ENCODE measurements around the gene PAGR1.

Gene PAGR1

DNA sequence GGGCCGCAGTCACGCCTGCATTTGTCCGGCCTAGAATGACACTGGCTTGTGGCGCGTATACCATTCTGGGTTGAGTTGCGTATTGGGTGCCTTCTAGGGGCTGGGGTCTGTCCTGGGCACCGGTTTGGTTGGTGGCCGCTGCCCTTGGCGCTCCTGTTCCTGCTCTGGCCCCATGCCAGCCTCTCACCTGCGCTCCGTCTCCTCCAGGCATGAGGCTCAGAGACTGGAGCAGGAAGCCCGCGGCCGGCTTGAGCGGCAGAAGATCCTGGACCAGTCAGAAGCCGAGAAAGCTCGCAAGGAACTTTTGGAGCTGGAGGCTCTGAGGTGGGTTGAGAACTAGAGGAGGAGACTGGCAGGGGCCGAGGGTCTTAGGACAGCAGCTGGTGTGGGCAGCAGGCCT is 29.7 kb downstream of the PAGR1 start:
- TF ChIP-seq EZH2phosphoT487 (conservative IDR thresholded peaks at IDR 0.05; ENCODE audit: low read length) = no peak
- TF ChIP-seq, protein P1, sequence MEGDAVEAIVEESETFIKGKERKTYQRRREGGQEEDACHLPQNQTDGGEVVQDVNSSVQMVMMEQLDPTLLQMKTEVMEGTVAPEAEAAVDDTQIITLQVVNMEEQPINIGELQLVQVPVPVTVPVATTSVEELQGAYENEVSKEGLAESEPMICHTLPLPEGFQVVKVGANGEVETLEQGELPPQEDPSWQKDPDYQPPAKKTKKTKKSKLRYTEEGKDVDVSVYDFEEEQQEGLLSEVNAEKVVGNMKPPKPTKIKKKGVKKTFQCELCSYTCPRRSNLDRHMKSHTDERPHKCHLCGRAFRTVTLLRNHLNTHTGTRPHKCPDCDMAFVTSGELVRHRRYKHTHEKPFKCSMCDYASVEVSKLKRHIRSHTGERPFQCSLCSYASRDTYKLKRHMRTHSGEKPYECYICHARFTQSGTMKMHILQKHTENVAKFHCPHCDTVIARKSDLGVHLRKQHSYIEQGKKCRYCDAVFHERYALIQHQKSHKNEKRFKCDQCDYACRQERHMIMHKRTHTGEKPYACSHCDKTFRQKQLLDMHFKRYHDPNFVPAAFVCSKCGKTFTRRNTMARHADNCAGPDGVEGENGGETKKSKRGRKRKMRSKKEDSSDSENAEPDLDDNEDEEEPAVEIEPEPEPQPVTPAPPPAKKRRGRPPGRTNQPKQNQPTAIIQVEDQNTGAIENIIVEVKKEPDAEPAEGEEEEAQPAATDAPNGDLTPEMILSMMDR (IDR thresholded peaks at IDR 0.05; ENCODE audit: insufficient read depth, low read length, poor library complexity, severe bottlenecking) = no peak
- H3K9me3 ChIP-seq (ENCODE audit: insufficient read depth, low read length) = no peaks in the 10 kb centered on the region
- H2AFZ ChIP-seq (ENCODE audit: low read depth, low read length, severe bottlenecking) = no peak overlapping the region
- no peak overlapping the region for H3K9ac ChIP-seq (ENCODE audit: low read length)
- no peak overlapping the region for H3K4me3 ChIP-seq (ENCODE audit: insufficient read depth, low read length, poor library complexity, severe bottlenecking)
- H3F3A ChIP-seq (ENCODE audit: insufficient read depth) = no peaks in the 10 kb centered on the region
- H3K36me3 ChIP-seq (ENCODE audit: low read length) = no peaks in the 10 kb centered on the region
- no peaks in the 10 kb centered on the region for H3K79me2 ChIP-seq (ENCODE audit: insufficient read depth, low read length)
- H3K4me2 ChIP-seq (ENCODE audit: low read depth, low read length, poor library complexity, severe bottlenecking) = no peak overlapping the region
- no peaks in the 10 kb centered on the region for H3K9me2 ChIP-seq (replicated peaks; ENCODE audit: insufficient read depth, low read length)
- H4K20me1 ChIP-seq (ENCODE audit: low read depth, low read length) = no peaks in the 10 kb centered on the region
- no peaks in the 10 kb centered on the region for H3K27me3 ChIP-seq (ENCODE audit: low read length)
- H3K27ac ChIP-seq (ENCODE audit: low read depth, low read length) = no peak overlapping the region

DNA sequence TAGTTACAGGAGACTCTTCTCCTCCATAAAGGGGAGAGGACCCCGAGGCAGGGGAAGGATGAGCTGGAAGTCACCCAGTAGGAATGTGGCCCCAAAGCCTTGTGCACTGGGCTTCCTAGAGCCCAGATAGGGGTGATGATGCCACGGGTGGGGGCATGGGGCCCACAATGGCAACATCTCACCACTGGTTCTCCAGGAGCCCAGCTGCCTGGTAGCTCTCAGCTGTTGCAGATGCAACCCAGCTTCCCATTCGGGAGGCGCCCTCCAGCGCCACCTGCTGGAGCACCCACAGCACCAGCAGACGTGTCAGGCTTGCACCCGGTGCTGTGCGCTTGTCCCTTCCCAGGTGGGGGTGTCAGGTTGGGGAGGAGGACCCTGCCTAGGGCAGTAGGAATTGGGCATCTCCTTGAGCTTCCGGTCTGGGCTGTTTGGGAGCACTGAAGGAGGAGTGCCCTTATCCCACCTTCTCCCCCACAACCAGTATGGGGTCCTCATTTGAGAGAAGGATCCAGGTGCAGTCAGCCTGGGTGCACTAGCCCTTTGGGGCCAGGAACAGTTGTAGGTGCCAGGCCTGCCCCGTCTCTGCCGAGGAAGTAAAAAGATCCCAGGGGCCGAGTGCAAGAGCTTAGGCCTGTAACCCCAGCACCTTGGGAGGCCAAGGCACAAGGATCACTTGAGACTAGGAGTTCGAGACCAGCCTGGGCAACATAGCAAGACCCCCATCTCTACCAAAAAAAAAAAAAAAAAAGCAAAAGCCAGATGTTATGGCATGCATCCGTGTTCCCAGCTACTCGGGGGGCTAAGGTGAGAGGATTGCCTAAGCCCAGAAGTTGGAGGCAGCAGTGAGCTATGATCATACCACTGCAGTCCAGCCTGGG is 32.7 kb downstream of the PAGR1 start:
- Histone ChIP-seq H3K27me3 (ENCODE audit: low read length) (no peaks in the 10 kb centered on the region), H3K27ac (ENCODE audit: low read depth, low read length) (no peak overlapping the region), H3K36me3 (ENCODE audit: low read length) (no peaks in the 10 kb centered on the region), H3K79me2 (ENCODE audit: insufficient read depth, low read length) (no peaks in the 10 kb centered on the region), H2AFZ (ENCODE audit: low read depth, low read length, severe bottlenecking) (no peak overlapping the region), H3K4me3 (ENCODE audit: insufficient read depth, low read length, poor library complexity, severe bottlenecking) (no peak overlapping the region), H3K9me2 (replicated peaks; ENCODE audit: insufficient read depth, low read length) (no peaks in the 10 kb centered on the region), H3K9ac (ENCODE audit: low read length) (no peak overlapping the region), H4K20me1 (ENCODE audit: low read depth, low read length) (no peaks in the 10 kb centered on the region), H3K4me2 (ENCODE audit: low read depth, low read length, poor library complexity, severe bottlenecking) (no peak overlapping the region), H3K9me3 (ENCODE audit: insufficient read depth, low read length) (no peaks in the 10 kb centered on the region), H3F3A (ENCODE audit: insufficient read depth) (no peaks in the 10 kb centered on the region)
- no peak for TF ChIP-seq EZH2phosphoT487 (conservative IDR thresholded peaks at IDR 0.05; ENCODE audit: low read length)
- TF ChIP-seq, protein P1 (IDR thresholded peaks at IDR 0.05; ENCODE audit: insufficient read depth, low read length, poor library complexity, severe bottlenecking) = peak; percentile 81

DNA sequence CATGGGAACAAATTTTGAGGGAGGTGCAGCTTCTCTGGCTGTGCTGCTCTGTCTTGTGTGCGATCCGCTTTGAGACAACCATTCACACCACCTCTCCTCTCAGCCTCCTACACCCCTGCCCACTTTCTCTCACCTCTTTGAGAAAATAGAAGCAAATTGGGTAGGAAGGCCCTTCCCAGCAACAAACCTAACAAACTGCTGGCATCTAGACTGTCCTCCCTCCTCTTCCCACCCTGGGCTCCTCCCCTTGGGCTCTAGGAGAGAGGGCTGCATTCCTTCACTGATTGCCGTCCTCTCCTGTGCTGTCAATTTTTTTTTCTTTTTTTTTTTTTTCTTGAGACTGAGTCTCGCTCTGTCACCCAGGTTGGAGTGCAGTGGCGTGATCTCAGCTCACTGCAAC is 33.6 kb downstream of the PAGR1 start:
- Histone ChIP-seq H3K27me3 (ENCODE audit: low read length) (no peaks in the 10 kb centered on the region), H2AFZ (ENCODE audit: low read depth, low read length, severe bottlenecking) (no peak overlapping the region), H3K79me2 (ENCODE audit: insufficient read depth, low read length) (no peaks in the 10 kb centered on the region), H3F3A (ENCODE audit: insufficient read depth) (no peaks in the 10 kb centered on the region), H3K9ac (ENCODE audit: low read length) (no peak overlapping the region), H3K27ac (ENCODE audit: low read depth, low read length) (no peak overlapping the region), H4K20me1 (ENCODE audit: low read depth, low read length) (no peaks in the 10 kb centered on the region), H3K9me3 (ENCODE audit: insufficient read depth, low read length) (no peaks in the 10 kb centered on the region), H3K4me2 (ENCODE audit: low read depth, low read length, poor library complexity, severe bottlenecking) (no peak overlapping the region), H3K9me2 (replicated peaks; ENCODE audit: insufficient read depth, low read length) (no peaks in the 10 kb centered on the region), H3K36me3 (ENCODE audit: low read length) (no peaks in the 10 kb centered on the region), H3K4me3 (ENCODE audit: insufficient read depth, low read length, poor library complexity, severe bottlenecking) (no peak overlapping the region)
- TF ChIP-seq, protein P1 (IDR thresholded peaks at IDR 0.05; ENCODE audit: insufficient read depth, low read length, poor library complexity, severe bottlenecking) = no peak
- TF ChIP-seq EZH2phosphoT487 (conservative IDR thresholded peaks at IDR 0.05; ENCODE audit: low read length) = no peak
